ENCODE data around the gene LAMC1.

Gene LAMC1

GRCh38 chr1:183077097-183077496 lies 53.9 kb downstream of the LAMC1 start:
- no peak for DNase-seq (ENCODE audit: low read depth in 2 of 2, low spot score in 1 of 2)

- no peak for DNase-seq (ENCODE audit: low read depth in 2 of 2, low spot score in 1 of 2)
Observed at GRCh38 chr1:183079712-183080388, 56.6 kb downstream of the LAMC1 start.

GRCh38 chr1:183080406-183080805 lies 57.2 kb downstream of the LAMC1 start:
- no peak for DNase-seq (ENCODE audit: low read depth in 2 of 2, low spot score in 1 of 2)

GRCh38 chr1:183081402-183082120 lies 58.3 kb downstream of the LAMC1 start:
- no peak for DNase-seq (ENCODE audit: low read depth in 2 of 2, low spot score in 1 of 2)

GRCh38 chr1:183082650-183083049 lies 59.4 kb downstream of the LAMC1 start:
- DNase-seq (ENCODE audit: low read depth in 2 of 2, low spot score in 1 of 2) = no peak

- no peak for DNase-seq (ENCODE audit: low read depth in 2 of 2, low spot score in 1 of 2)
Observed at GRCh38 chr1:183087001-183087400, 63.8 kb downstream of the LAMC1 start.

- no peak for DNase-seq (ENCODE audit: low read depth in 2 of 2, low spot score in 1 of 2)
Observed at GRCh38 chr1:183089025-183089639, 65.9 kb downstream of the LAMC1 start.

GRCh38 chr1:183090391-183091006 lies 67.3 kb downstream of the LAMC1 start:
- no peak for DNase-seq (ENCODE audit: low read depth in 2 of 2, low spot score in 1 of 2)

- no peak for DNase-seq (ENCODE audit: low read depth in 2 of 2, low spot score in 1 of 2)
Observed at GRCh38 chr1:183091181-183091580, 68.0 kb downstream of the LAMC1 start.

GRCh38 chr1:183092350-183092749 lies 69.1 kb downstream of the LAMC1 start:
- no peak for DNase-seq (ENCODE audit: low read depth in 2 of 2, low spot score in 1 of 2)

- no peak for DNase-seq (ENCODE audit: low read depth in 2 of 2, low spot score in 1 of 2)
Observed at GRCh38 chr1:183093066-183093668, 69.9 kb downstream of the LAMC1 start.

- DNase-seq (ENCODE audit: low read depth in 2 of 2, low spot score in 1 of 2) = no peak
Observed at GRCh38 chr1:183093786-183094298, 70.6 kb downstream of the LAMC1 start.

- no peak for DNase-seq (ENCODE audit: low read depth in 2 of 2, low spot score in 1 of 2)
Observed at GRCh38 chr1:183094351-183094750, 71.1 kb downstream of the LAMC1 start.

- DNase-seq (ENCODE audit: low read depth in 2 of 2, low spot score in 1 of 2) = no peak
Observed at GRCh38 chr1:183096351-183096750, 73.1 kb downstream of the LAMC1 start.

GRCh38 chr1:183096894-183097293 lies 73.7 kb downstream of the LAMC1 start:
- DNase-seq (ENCODE audit: low read depth in 2 of 2, low spot score in 1 of 2) = no peak

- no peak for DNase-seq (ENCODE audit: low read depth in 2 of 2, low spot score in 1 of 2)
Observed at GRCh38 chr1:183097438-183098051, 74.3 kb downstream of the LAMC1 start.

- no peak for DNase-seq (ENCODE audit: low read depth in 2 of 2, low spot score in 1 of 2)
Observed at GRCh38 chr1:183098317-183098716, 75.1 kb downstream of the LAMC1 start.

GRCh38 chr1:183100361-183100974 lies 77.2 kb downstream of the LAMC1 start:
- DNase-seq (ENCODE audit: low read depth in 2 of 2, low spot score in 1 of 2) = no peak

GRCh38 chr1:183101081-183101480 lies 77.9 kb downstream of the LAMC1 start:
- DNase-seq (ENCODE audit: low read depth in 2 of 2, low spot score in 1 of 2) = no peak

- no peak for DNase-seq (ENCODE audit: low read depth in 2 of 2, low spot score in 1 of 2)
Observed at GRCh38 chr1:183101841-183102276, 78.6 kb downstream of the LAMC1 start.

Data from stimulated activated CD8-positive, alpha-beta memory T cell treated with anti-CD3 and anti-CD28 coated beads, Interleukin-4, amount 100 ng/mL, for 1 hour (primary cell).